Gastrocnemius medialis (tissue), 4 donors: Measurements from ENCODE around the gene MAPKAP1.

Experiments
- CTCF ChIP-seq, 5 experiments: fragments of 450-650 bp in 3 of 5; fragments of 200-600 bp in 2 of 5; sonication (generic) in 2 of 5; IDR thresholded peaks in 4 of 5; conservative IDR thresholded peaks in 1 of 5; 1 replicate in 4 of 5; 2 replicates in 1 of 5; pipeline ENCODE4 v1.5.1; 2016 to 2019; ENCODE audit warnings: antibody characterized with exemption in 5 of 5, mild to moderate bottlenecking in 3 of 5, moderate library complexity in 3 of 5
- POLR2A ChIP-seq, 2 donors: fragments of 450-650 bp; IDR thresholded peaks; one replicate each; pipeline ENCODE4 v1.6.1; 2017; ENCODE audit warnings: antibody characterized with exemption in 2 of 2, mild to moderate bottlenecking in 2 of 2, moderate library complexity in 2 of 2

- TF ChIP-seq CTCF (IDR thresholded peaks at IDR 0.05 in 4 of 5, conservative IDR thresholded peaks at IDR 0.05 in 1 of 5) (no peak), POLR2A (IDR thresholded peaks at IDR 0.05) (no peak)
These were observed 21.8 kb downstream of the MAPKAP1 start for GRCh38 chr9:125685167-125685566.
